ENCODE measurements around the gene PPP6R2. TPM values are rescaled to one million over a fixed set of nuclear protein-coding genes. Genes with fewer than 3 reads are reported as not detected.
"Not testable (repeated sequence)": the region's sequence is repeated elsewhere in the genome, so short reads cannot be mapped to it uniquely, and the experiment has no call there.

The PPP6R2 gene
- total and polyA plus RNA-seq, 2 donors (not counting 1 experiment from before 2014, with no cell fraction given): 19.7 to 44.4 TPM

DNA sequence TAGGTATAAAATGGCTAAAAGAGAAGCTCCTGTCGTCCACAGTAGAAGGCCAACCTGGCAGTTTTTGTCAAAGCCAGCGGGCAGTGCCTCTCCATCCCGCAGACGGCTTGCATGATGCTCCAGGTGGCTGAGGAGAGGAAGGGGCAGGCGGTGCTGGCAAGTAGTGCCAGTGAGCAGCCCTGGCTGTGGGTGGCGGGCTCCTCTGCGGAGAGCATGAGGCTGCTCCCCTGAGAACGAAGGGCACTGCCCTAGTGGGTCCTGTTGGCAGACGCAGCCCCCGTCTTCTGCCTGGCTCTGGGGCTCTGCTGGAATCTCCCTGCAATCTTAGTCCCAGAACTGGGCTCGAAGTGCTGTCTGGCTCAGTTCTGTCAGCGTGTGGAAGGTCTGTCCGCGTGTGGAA lies 80.8 kb downstream of the PPP6R2 start:
- Histone ChIP-seq H3K4me3 (replicated peaks in 1 of 4; ENCODE audit: control extremely low read depth in 1 of 4, insufficient read depth in 1 of 4, low read depth in 3 of 4, low read length in 4 of 4) (no peak overlapping the region), H2AFZ (ENCODE audit: low read length) (no peak overlapping the region), H3K9ac (ENCODE audit: insufficient read depth, low read length) (no peak overlapping the region), H3K27ac (ENCODE audit: insufficient read depth, low read length) (no peak overlapping the region), H3K79me2 (ENCODE audit: control insufficient read depth, insufficient read depth, low read length) (no peaks in the 10 kb centered on the region), H4K20me1 (ENCODE audit: control insufficient read depth, extremely low read depth, insufficient read depth, low read length) (no peaks in the 10 kb centered on the region), H3K4me1 (ENCODE audit: control insufficient read depth, extremely low read depth, insufficient read depth, low read length) (no peaks in the 10 kb centered on the region), H3K4me2 (ENCODE audit: extremely low read depth, insufficient read depth, low read length) (no peak overlapping the region), H3K27me3 (ENCODE audit: control insufficient read depth, insufficient read depth, low read length) (no peaks in the 10 kb centered on the region), H3K36me3 (ENCODE audit: control insufficient read depth, insufficient read depth, low read length) (peaks cover 37% of the 10 kb centered on the region), H3K9me3 (ENCODE audit: control insufficient read depth, insufficient read depth, low read depth, low read length) (no peaks in the 10 kb centered on the region)
- TF ChIP-seq CTCF (conservative IDR thresholded peaks at IDR 0.05 in 1 of 2, IDR thresholded peaks at IDR 0.05 in 1 of 2; ENCODE audit: low read depth in 1 of 2, low read length in 2 of 2) (no peak), EZH2 (IDR thresholded peaks at IDR 0.05; ENCODE audit: low read length, missing control alignments) (no peak)
- no peak for DNase-seq (ENCODE audit: low read depth in 2 of 2)

GRCh38 chr22:50425179-50425916 lies 82.2 kb downstream of the PPP6R2 start:
- H3K9me3 ChIP-seq (ENCODE audit: control insufficient read depth, insufficient read depth, low read depth, low read length): no peaks in the 10 kb centered on the region
- no peaks in the 10 kb centered on the region for H4K20me1 ChIP-seq (ENCODE audit: control insufficient read depth, extremely low read depth, insufficient read depth, low read length)
- H3K27ac ChIP-seq (ENCODE audit: insufficient read depth, low read length): no peak overlapping the region
- peaks cover 29% of the 10 kb centered on the region for H3K36me3 ChIP-seq (ENCODE audit: control insufficient read depth, insufficient read depth, low read length)
- no peak overlapping the region for H3K9ac ChIP-seq (ENCODE audit: insufficient read depth, low read length)
- no peak for TF ChIP-seq EZH2 (IDR thresholded peaks at IDR 0.05; ENCODE audit: low read length, missing control alignments)
- no peak for TF ChIP-seq CTCF (conservative IDR thresholded peaks at IDR 0.05 in 1 of 2, IDR thresholded peaks at IDR 0.05 in 1 of 2; ENCODE audit: low read depth in 1 of 2, low read length in 2 of 2)
- no peaks in the 10 kb centered on the region for H3K27me3 ChIP-seq (ENCODE audit: control insufficient read depth, insufficient read depth, low read length)
- no peak overlapping the region for H3K4me2 ChIP-seq (ENCODE audit: extremely low read depth, insufficient read depth, low read length)
- H3K4me3 ChIP-seq (replicated peaks in 1 of 4; ENCODE audit: control extremely low read depth in 1 of 4, insufficient read depth in 1 of 4, low read depth in 3 of 4, low read length in 4 of 4): no peak overlapping the region
- peak in 1 of 2 donors; percentile 36 for DNase-seq (ENCODE audit: low read depth in 2 of 2)
- no peak overlapping the region for H2AFZ ChIP-seq (ENCODE audit: low read length)
- no peaks in the 10 kb centered on the region for H3K79me2 ChIP-seq (ENCODE audit: control insufficient read depth, insufficient read depth, low read length)
- no peaks in the 10 kb centered on the region for H3K4me1 ChIP-seq (ENCODE audit: control insufficient read depth, extremely low read depth, insufficient read depth, low read length)

DNA sequence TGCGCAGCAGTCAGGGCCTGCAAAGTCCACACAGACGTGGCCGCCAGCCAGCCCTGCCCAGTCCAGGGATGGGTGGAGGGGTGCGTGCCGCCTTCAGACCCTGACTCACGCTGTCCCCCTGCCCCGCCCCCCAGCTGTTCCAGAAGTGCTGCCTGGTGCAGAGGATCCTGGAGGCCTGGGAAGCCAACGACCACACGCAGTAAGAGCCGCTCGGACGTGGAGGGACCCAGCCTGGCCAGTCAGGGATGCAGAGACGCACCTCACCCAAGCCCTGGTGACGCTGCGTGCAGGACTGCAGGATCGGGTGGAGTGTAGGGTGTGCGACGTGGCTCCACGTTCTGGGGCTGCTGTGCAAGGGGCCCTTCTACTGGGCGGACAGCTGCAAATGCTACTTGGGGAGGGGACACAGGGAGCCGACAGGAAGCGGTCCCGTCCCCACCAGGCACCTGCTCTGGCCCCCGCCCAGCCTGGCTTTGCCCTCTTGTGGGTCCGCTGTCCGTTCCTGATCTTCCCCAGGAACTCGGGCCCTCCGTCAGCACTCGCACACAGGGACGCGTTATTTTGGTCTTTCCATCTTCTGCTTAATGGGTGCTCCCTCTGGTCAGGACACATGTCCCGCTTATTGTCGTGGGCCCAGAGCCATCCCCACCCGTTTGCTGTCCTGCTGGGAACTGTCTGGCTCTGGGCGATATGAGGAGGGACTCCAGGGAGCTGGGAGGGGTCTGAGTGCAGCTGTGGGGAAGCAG lies 89.2 kb downstream of the PPP6R2 start:
- Histone ChIP-seq H3K4me3 (replicated peaks in 1 of 4; ENCODE audit: control extremely low read depth in 1 of 4, insufficient read depth in 1 of 4, low read depth in 3 of 4, low read length in 4 of 4) (no peak overlapping the region), H2AFZ (ENCODE audit: low read length) (no peak overlapping the region), H3K4me1 (ENCODE audit: control insufficient read depth, extremely low read depth, insufficient read depth, low read length) (no peaks in the 10 kb centered on the region), H3K79me2 (ENCODE audit: control insufficient read depth, insufficient read depth, low read length) (no peaks in the 10 kb centered on the region), H3K36me3 (ENCODE audit: control insufficient read depth, insufficient read depth, low read length) (peaks cover 31% of the 10 kb centered on the region), H3K9me3 (ENCODE audit: control insufficient read depth, insufficient read depth, low read depth, low read length) (no peaks in the 10 kb centered on the region), H4K20me1 (ENCODE audit: control insufficient read depth, extremely low read depth, insufficient read depth, low read length) (no peaks in the 10 kb centered on the region), H3K4me2 (ENCODE audit: extremely low read depth, insufficient read depth, low read length) (no peak overlapping the region), H3K27me3 (ENCODE audit: control insufficient read depth, insufficient read depth, low read length) (no peaks in the 10 kb centered on the region), H3K27ac (ENCODE audit: insufficient read depth, low read length) (no peak overlapping the region), H3K9ac (ENCODE audit: insufficient read depth, low read length) (no peak overlapping the region)
- TF ChIP-seq CTCF (conservative IDR thresholded peaks at IDR 0.05 in 1 of 2, IDR thresholded peaks at IDR 0.05 in 1 of 2; ENCODE audit: low read depth in 1 of 2, low read length in 2 of 2) (no peak), EZH2 (IDR thresholded peaks at IDR 0.05; ENCODE audit: low read length, missing control alignments) (no peak)
- DNase-seq (ENCODE audit: low read depth in 2 of 2): no peak

GRCh38 chr22:50432877-50433510 lies 89.9 kb downstream of the PPP6R2 start:
- H3K4me1 ChIP-seq (ENCODE audit: control insufficient read depth, extremely low read depth, insufficient read depth, low read length); H3K9ac ChIP-seq (ENCODE audit: insufficient read depth, low read length); H3K4me3 ChIP-seq (replicated peaks in 1 of 4; ENCODE audit: control extremely low read depth in 1 of 4, insufficient read depth in 1 of 4, low read depth in 3 of 4, low read length in 4 of 4); H3K27me3 ChIP-seq (ENCODE audit: control insufficient read depth, insufficient read depth, low read length); H3K9me3 ChIP-seq (ENCODE audit: control insufficient read depth, insufficient read depth, low read depth, low read length); H2AFZ ChIP-seq (ENCODE audit: low read length); H4K20me1 ChIP-seq (ENCODE audit: control insufficient read depth, extremely low read depth, insufficient read depth, low read length); H3K4me2 ChIP-seq (ENCODE audit: extremely low read depth, insufficient read depth, low read length); H3K79me2 ChIP-seq (ENCODE audit: control insufficient read depth, insufficient read depth, low read length); DNase-seq (ENCODE audit: low read depth in 2 of 2); H3K27ac ChIP-seq (ENCODE audit: insufficient read depth, low read length): not testable (repeated sequence)
- peaks cover 34% of the 10 kb centered on the region for H3K36me3 ChIP-seq (ENCODE audit: control insufficient read depth, insufficient read depth, low read length)
